Activated CD4-positive, alpha-beta T cell treated with anti-CD3 and anti-CD28 coated beads, Interleukin-2, amount 10 ng/mL, durations not matched to agents 7 days and 5 days (primary cell): ENCODE results near the gene NRGN. TPM values are rescaled to one million over a fixed set of nuclear protein-coding genes. Genes with fewer than 3 reads are reported as not detected.
A peak's percentile ranks its signal among the peaks of the same experiment; 100 is the strongest.

Source experiments
- CTCF ChIA-PET: fragments of 350-600 bp; sonication (Branson Sonifier 250); formaldehyde crosslinking; loops from one replicate; lab custom pipeline; 2021; ENCODE audit warnings: antibody characterized with exemption; lab: Charles Lee
- POLR2A ChIA-PET: fragments of 350-600 bp; sonication (Branson Sonifier 250); formaldehyde crosslinking; loops from one replicate; lab custom pipeline; 2021; ENCODE audit warnings: antibody characterized with exemption; lab: Charles Lee
- DNase-seq: peaks from one replicate; pipeline ENCODE4 v3.0.0-alpha.2; 2020
- H3K27ac Mint-ChIP-seq: one replicate; pipeline ENCODE4 v1.8.0; 2021; ENCODE audit warnings: mild to moderate bottlenecking, moderate library complexity, mixed read lengths
- H3K27me3 Mint-ChIP-seq: one replicate; pipeline ENCODE4 v1.8.0; 2021; ENCODE audit warnings: mixed read lengths
- H3K36me3 Mint-ChIP-seq: one replicate; pipeline ENCODE4 v1.8.0; 2021; ENCODE audit warnings: low read depth, mixed read lengths
- H3K4me1 Mint-ChIP-seq: one replicate; pipeline ENCODE4 v1.8.0; 2021; ENCODE audit warnings: mixed read lengths
- H3K4me3 Mint-ChIP-seq: one replicate; pipeline ENCODE4 v1.8.0; 2021; ENCODE audit warnings: mild to moderate bottlenecking, moderate library complexity, mixed read lengths
- H3K9me3 Mint-ChIP-seq: one replicate; pipeline ENCODE4 v1.8.0; 2021; ENCODE audit warnings: mixed read lengths
- total RNA-seq, 2 experiments: library from RNA; stranded (reverse); gene quantifications; one replicate each; pipeline ENCODE4 v1.2.3, GENCODE V29; 2021

Gene NRGN
- total RNA-seq, 2 experiments from 2014 or later = 8.9 to 11.6 TPM

- ChIA-PET CTCF (interaction anchor here (1.1 to 1.9 kb wide), 3 partner anchors 21 to 68 kb away, joined by 3 to 5 read pairs (median 3); no protein-coding TSS in a partner anchor), POLR2A (no interaction called here)
- Mint-ChIP-seq H3K27me3 (peaks cover 43% of the 10 kb centered on the region), H3K27ac (no peak overlapping the region), H3K9me3 (no peaks in the 10 kb centered on the region), H3K4me3 (no peak overlapping the region), H3K4me1 (no peaks in the 10 kb centered on the region), H3K36me3 (no peaks in the 10 kb centered on the region)
- DNase-seq = no peak
Measured at GRCh38 chr11:124724979-124725718, 14.6 kb upstream of the NRGN start.

GRCh38 chr11:124725719-124726105 is 14.0 kb upstream of the NRGN start:
- H3K9me3 Mint-ChIP-seq = no peaks in the 10 kb centered on the region
- no peaks in the 10 kb centered on the region for H3K36me3 Mint-ChIP-seq
- H3K4me1 Mint-ChIP-seq = no peaks in the 10 kb centered on the region
- ChIA-PET POLR2A (no interaction called here), CTCF (interaction anchor here (1.1 kb wide), 1 partner anchor 57 kb away, joined by 3 read pairs; no protein-coding TSS in a partner anchor)
- H3K27me3 Mint-ChIP-seq = peaks cover 38% of the 10 kb centered on the region
- no peak for DNase-seq
- H3K4me3 Mint-ChIP-seq = no peak overlapping the region
- no peak overlapping the region for H3K27ac Mint-ChIP-seq

- Mint-ChIP-seq H3K4me1 (peaks cover 2% of the 10 kb centered on the region), H3K9me3 (no peaks in the 10 kb centered on the region), H3K27me3 (peaks cover 27% of the 10 kb centered on the region), H3K36me3 (no peaks in the 10 kb centered on the region), H3K27ac (no peak overlapping the region), H3K4me3 (no peak overlapping the region)
- ChIA-PET CTCF (no interaction called here), POLR2A (no interaction called here)
- DNase-seq = no peak
Measured at GRCh38 chr11:124727474-124727873, 12.3 kb upstream of the NRGN start.

GRCh38 chr11:124728134-124728533 is 11.6 kb upstream of the NRGN start:
- ChIA-PET CTCF (no interaction called here), POLR2A (no interaction called here)
- Mint-ChIP-seq H3K4me1 (peaks cover 2% of the 10 kb centered on the region), H3K9me3 (no peaks in the 10 kb centered on the region), H3K4me3 (no peak overlapping the region), H3K27me3 (peaks cover 21% of the 10 kb centered on the region), H3K27ac (no peak overlapping the region), H3K36me3 (no peaks in the 10 kb centered on the region)
- DNase-seq = no peak

GRCh38 chr11:124729571-124729970 is 10.2 kb upstream of the NRGN start:
- peaks cover 2% of the 10 kb centered on the region for H3K4me1 Mint-ChIP-seq
- no peaks in the 10 kb centered on the region for H3K36me3 Mint-ChIP-seq
- DNase-seq = no peak
- POLR2A ChIA-PET = no interaction called here
- CTCF ChIA-PET = interaction anchor here (1.0 to 1.2 kb wide), 2 partner anchors 9 to 28 kb away, joined by 3 read pairs; no protein-coding TSS in a partner anchor
- no peak overlapping the region for H3K27ac Mint-ChIP-seq
- peaks cover 16% of the 10 kb centered on the region for H3K27me3 Mint-ChIP-seq
- no peak overlapping the region for H3K4me3 Mint-ChIP-seq
- H3K9me3 Mint-ChIP-seq = no peaks in the 10 kb centered on the region

GRCh38 chr11:124732230-124732629 is 7.5 kb upstream of the NRGN start:
- no peak for DNase-seq
- H3K27me3 Mint-ChIP-seq = peaks cover 9% of the 10 kb centered on the region
- no peaks in the 10 kb centered on the region for H3K36me3 Mint-ChIP-seq
- ChIA-PET CTCF (interaction anchor here (1.0 kb wide), 1 partner anchor 14 kb away, joined by 3 read pairs; no protein-coding TSS in a partner anchor), POLR2A (no interaction called here)
- H3K9me3 Mint-ChIP-seq = no peaks in the 10 kb centered on the region
- peaks cover 5% of the 10 kb centered on the region for H3K4me1 Mint-ChIP-seq
- H3K27ac Mint-ChIP-seq = no peak overlapping the region
- no peak overlapping the region for H3K4me3 Mint-ChIP-seq

- Mint-ChIP-seq H3K36me3 (no peaks in the 10 kb centered on the region), H3K4me1 (peaks cover 17% of the 10 kb centered on the region), H3K27me3 (peaks cover 15% of the 10 kb centered on the region), H3K9me3 (no peaks in the 10 kb centered on the region), H3K4me3 (no peak overlapping the region), H3K27ac (no peak overlapping the region)
- ChIA-PET POLR2A (interaction anchor here (0.6 kb wide), 1 partner anchor 345 kb away, joined by 3 read pairs; no protein-coding TSS in a partner anchor), CTCF (interaction anchor here (1.2 to 1.8 kb wide), 2 partner anchors 9 to 27 kb away, joined by 5 to 8 read pairs; no protein-coding TSS in a partner anchor)
- no peak for DNase-seq
Measured at GRCh38 chr11:124736736-124737135, 3.0 kb upstream of the NRGN start.

- ChIA-PET CTCF (interaction anchor here (1.0 to 1.8 kb wide), 2 partner anchors 8 to 10 kb away, joined by 6 to 8 read pairs; no protein-coding TSS in a partner anchor), POLR2A (no interaction called here)
- DNase-seq = no peak
- Mint-ChIP-seq H3K27ac (no peak overlapping the region), H3K9me3 (no peaks in the 10 kb centered on the region), H3K4me1 (peaks cover 18% of the 10 kb centered on the region), H3K4me3 (no peak overlapping the region), H3K27me3 (peaks cover 21% of the 10 kb centered on the region), H3K36me3 (no peaks in the 10 kb centered on the region)
Measured at GRCh38 chr11:124737638-124738305, 2.0 kb upstream of the NRGN start.

GRCh38 chr11:124738713-124739478 is 846 bp upstream of the NRGN start:
- DNase-seq = no peak
- H3K27ac Mint-ChIP-seq = no peak overlapping the region
- POLR2A ChIA-PET = no interaction called here
- H3K36me3 Mint-ChIP-seq = no peaks in the 10 kb centered on the region
- H3K9me3 Mint-ChIP-seq = no peaks in the 10 kb centered on the region
- peak overlapping the region; percentile 76 for H3K4me3 Mint-ChIP-seq
- H3K4me1 Mint-ChIP-seq = peaks cover 18% of the 10 kb centered on the region
- H3K27me3 Mint-ChIP-seq = peaks cover 21% of the 10 kb centered on the region
- CTCF ChIA-PET = interaction anchor here (0.9 to 1.4 kb wide), 3 partner anchors 9 kb away, joined by 3 to 6 read pairs (median 3); no protein-coding TSS in a partner anchor

- Mint-ChIP-seq H3K36me3 (no peaks in the 10 kb centered on the region), H3K27ac (peak overlapping the region; percentile 58), H3K27me3 (peaks cover 18% of the 10 kb centered on the region), H3K4me3 (peak overlapping the region; percentile 76), H3K9me3 (no peaks in the 10 kb centered on the region), H3K4me1 (peaks cover 22% of the 10 kb centered on the region)
- DNase-seq = peak; percentile 51
- CTCF ChIA-PET = interaction anchor here (1.0 to 2.1 kb wide), 7 partner anchors 8 to 214 kb away, joined by 3 to 5 read pairs (median 3); partner anchors contain the start of gene CCDC15
- POLR2A ChIA-PET = no interaction called here
Measured at GRCh38 chr11:124740277-124740882, 638 bp downstream of the NRGN start.

- Mint-ChIP-seq H3K4me3 (no peak overlapping the region), H3K27ac (no peak overlapping the region), H3K36me3 (no peaks in the 10 kb centered on the region), H3K9me3 (no peaks in the 10 kb centered on the region), H3K4me1 (peaks cover 28% of the 10 kb centered on the region), H3K27me3 (peaks cover 18% of the 10 kb centered on the region)
- DNase-seq = no peak
- ChIA-PET CTCF (interaction anchor here (0.5 to 2.4 kb wide), 3 partner anchors 12 to 21 kb away, joined by 3 to 7 read pairs (median 6); no protein-coding TSS in a partner anchor), POLR2A (no interaction called here)
Measured at GRCh38 chr11:124742555-124742954, 2.8 kb downstream of the NRGN start.

- no peaks in the 10 kb centered on the region for H3K36me3 Mint-ChIP-seq
- POLR2A ChIA-PET = no interaction called here
- H3K4me1 Mint-ChIP-seq = peaks cover 28% of the 10 kb centered on the region
- no peak overlapping the region for H3K27ac Mint-ChIP-seq
- no peak overlapping the region for H3K4me3 Mint-ChIP-seq
- CTCF ChIA-PET = interaction anchor here (0.5 to 2.4 kb wide), 3 partner anchors 12 to 20 kb away, joined by 3 to 7 read pairs (median 6); no protein-coding TSS in a partner anchor
- H3K9me3 Mint-ChIP-seq = no peaks in the 10 kb centered on the region
- no peak for DNase-seq
- H3K27me3 Mint-ChIP-seq = peaks cover 18% of the 10 kb centered on the region
Measured at GRCh38 chr11:124743050-124743449, 3.3 kb downstream of the NRGN start.
